Gastroesophageal sphincter (tissue), 4 donors: ENCODE data around the gene SULT4A1. TPM values are rescaled to one million over a fixed set of nuclear protein-coding genes. Genes with fewer than 3 reads are reported as not detected.
A peak's percentile ranks its signal among the peaks of the same experiment; 100 is the strongest.
"Not testable (repeated sequence)": the region's sequence is repeated elsewhere in the genome, so short reads cannot be mapped to it uniquely, and the experiment has no call there.

ENCODE experiments used
- ATAC-seq: fragments of 150-250 bp; one replicate; pipeline ENCODE4 v1.9.1; 2016; ENCODE audit warnings: mild to moderate bottlenecking, moderate library complexity
- H3K27ac ChIP-seq, 4 donors: fragments of 200-600 bp; sonication (generic) in 3 of 4; 1 replicate in 3 of 4; 2 replicates in 1 of 4; pipeline ENCODE4 v1.5.1; 2016 to 2019
- H3K27me3 ChIP-seq: fragments of 200-600 bp; sonication (generic); one replicate; pipeline ENCODE4 v1.5.1; 2019
- H3K36me3 ChIP-seq, 2 donors: fragments of 200-600 bp; sonication (generic); one replicate each; pipeline ENCODE4 v1.5.1; 2019; ENCODE audit warnings: control low read depth in 1 of 2
- H3K4me1 ChIP-seq, 3 donors: fragments of 200-600 bp; sonication (generic); 1 replicate in 2 of 3; 2 replicates in 1 of 3; pipeline ENCODE4 v1.5.1; 2016 to 2019; ENCODE audit warnings: control low read depth in 2 of 3
- H3K4me3 ChIP-seq, 2 donors: fragments of 200-600 bp; sonication (generic); one replicate each; pipeline ENCODE4 v1.5.1; 2019; ENCODE audit warnings: mild to moderate bottlenecking in 1 of 2, moderate library complexity in 1 of 2
- H3K9me3 ChIP-seq, 3 donors: fragments of 200-600 bp; sonication (generic); one replicate each; pipeline ENCODE4 v1.5.1; 2017 to 2019; ENCODE audit warnings: control low read depth in 2 of 3
- CTCF ChIP-seq, 4 experiments: fragments of 200-600 bp in 2 of 4; fragments of 450-650 bp in 2 of 4; sonication (generic) in 1 of 4; IDR thresholded peaks; one replicate each; pipeline ENCODE4 v1.5.1; 2017 to 2019; ENCODE audit warnings: antibody characterized with exemption in 4 of 4, mild to moderate bottlenecking in 2 of 4, moderate library complexity in 2 of 4
- EP300 ChIP-seq: sonication (generic); formaldehyde crosslinking; IDR thresholded peaks from one replicate; pipeline ENCODE4 v1.6.1; 2017; ENCODE audit warnings: antibody characterized with exemption, mild to moderate bottlenecking
- POLR2A ChIP-seq, 2 donors: fragments of 450-650 bp; IDR thresholded peaks; one replicate each; pipeline ENCODE4 v1.6.1; 2017; ENCODE audit warnings: antibody characterized with exemption in 2 of 2, mild to moderate bottlenecking in 2 of 2, moderate library complexity in 1 of 2
- POLR2AphosphoS5 ChIP-seq: sonication (generic); formaldehyde crosslinking; IDR thresholded peaks from one replicate; pipeline ENCODE4 v1.6.1; 2017; ENCODE audit warnings: antibody characterized with exemption
- WGBS, 2 donors: methylation state at CpG; one replicate each; pipeline ENCODE4 v1.1.5; 2018; ENCODE audit warnings: low coverage in 1 of 2; 5-methylcytosine and 5-hydroxymethylcytosine counted together
- total RNA-seq, 4 donors: library from RNA; depleted of rRNA; stranded (reverse); fragments of >200 nt; gene quantifications; one replicate each; pipeline ENCODE4 v1.1.0, GENCODE V29; 2016

Gene SULT4A1
- total RNA-seq, 4 donors from 2014 or later = 0.16 to 1.7 (median 0.54) TPM; not detected in 1

GRCh38 chr22:43869799-43870198 lies 7.5 kb upstream of the SULT4A1 start:
- H3K4me1 ChIP-seq = no peaks in the 10 kb centered on the region
- no peak overlapping the region for H3K27ac ChIP-seq
- no peak overlapping the region for H3K4me3 ChIP-seq
- no peak for ATAC-seq
- 86 to 88% methylated on average over 3 to 5 of the region's 5 CpGs for WGBS, 2 donors
- no peaks in the 10 kb centered on the region for H3K36me3 ChIP-seq
- TF ChIP-seq POLR2A (IDR thresholded peaks at IDR 0.05) (no peak), CTCF (IDR thresholded peaks at IDR 0.05) (no peak), POLR2AphosphoS5 (no peak), EP300 (no peak)
- H3K27me3 ChIP-seq = peaks cover 47% of the 10 kb centered on the region
- peaks cover 0 to 23% (median 0%) of the 10 kb centered on the region in 3 donors for H3K9me3 ChIP-seq

GRCh38 chr22:43869001-43869400 lies 6.7 kb upstream of the SULT4A1 start:
- Histone ChIP-seq H3K27me3 (peaks cover 47% of the 10 kb centered on the region), H3K9me3 (peaks cover 0 to 23% (median 0%) of the 10 kb centered on the region in 3 donors)
- WGBS, 2 donors = 71 to 79% methylated on average over 2 to 4 of the region's 4 CpGs
- not testable (repeated sequence) for H3K27ac ChIP-seq, H3K4me3 ChIP-seq, H3K36me3 ChIP-seq, ATAC-seq, H3K4me1 ChIP-seq

- peak; percentile 41 for ATAC-seq
- TF ChIP-seq POLR2A (IDR thresholded peaks at IDR 0.05) = no peak
- TF ChIP-seq POLR2AphosphoS5 = no peak
- TF ChIP-seq CTCF (IDR thresholded peaks at IDR 0.05) = no peak
- no peak for TF ChIP-seq EP300
- Histone ChIP-seq H3K27ac (no peak overlapping the region), H3K36me3 (no peaks in the 10 kb centered on the region), H3K9me3 (peaks cover 0 to 23% (median 0%) of the 10 kb centered on the region in 3 donors), H3K4me1 (no peaks in the 10 kb centered on the region), H3K27me3 (peaks cover 47% of the 10 kb centered on the region), H3K4me3 (no peak overlapping the region)
- WGBS, 2 donors = 2 to 5% methylated on average over 11 of the region's 11 CpGs
These were observed 5.7 kb upstream of the SULT4A1 start for GRCh38 chr22:43867839-43868635.

- no peak for TF ChIP-seq POLR2AphosphoS5
- no peak for TF ChIP-seq POLR2A (IDR thresholded peaks at IDR 0.05)
- no peak for TF ChIP-seq EP300
- no peak for TF ChIP-seq CTCF (IDR thresholded peaks at IDR 0.05)
- no peak for ATAC-seq
- Histone ChIP-seq H3K4me1 (peaks cover 0 to 10% (median 0%) of the 10 kb centered on the region in 3 donors), H3K27me3 (peaks cover 89% of the 10 kb centered on the region), H3K4me3 (no peak overlapping the region), H3K36me3 (no peaks in the 10 kb centered on the region), H3K27ac (no peak overlapping the region), H3K9me3 (peaks cover 0 to 2% (median 0%) of the 10 kb centered on the region in 3 donors)
- 64 to 77% methylated on average over 7 to 11 of the region's 11 CpGs for WGBS, 2 donors
These were observed 529 bp upstream of the SULT4A1 start for GRCh38 chr22:43862882-43863202.

GRCh38 chr22:43861529-43861928 lies 784 bp downstream of the SULT4A1 start:
- WGBS, 2 donors = 80% methylated on average over 1 of the region's 9 CpGs; no CpG with 5 or more reads in 1 of the 2 donors
- TF ChIP-seq EP300 (no peak), CTCF (IDR thresholded peaks at IDR 0.05) (no peak), POLR2A (IDR thresholded peaks at IDR 0.05) (no peak), POLR2AphosphoS5 (no peak)
- ATAC-seq = no peak
- peak overlapping the region in 1 of 2 donors; percentile 39 for H3K4me3 ChIP-seq
- H3K9me3 ChIP-seq = peaks cover 0 to 16% (median 0%) of the 10 kb centered on the region in 3 donors
- peaks cover 90% of the 10 kb centered on the region for H3K27me3 ChIP-seq
- no peak overlapping the region for H3K27ac ChIP-seq
- peaks cover 0 to 10% (median 0%) of the 10 kb centered on the region in 3 donors for H3K4me1 ChIP-seq
- no peaks in the 10 kb centered on the region for H3K36me3 ChIP-seq
